Right lobe of liver (tissue), 6 donors: ENCODE results near the gene IDS. TPM values are rescaled to one million over a fixed set of nuclear protein-coding genes. Genes with fewer than 3 reads are reported as not detected.

Source experiments
- ATAC-seq, 4 donors: fragments of 200-7000 bp; cut with Tn5 transposase; one replicate each; pipeline ENCODE4 v1.9.1; 2020; ENCODE audit warnings: mild to moderate bottlenecking in 4 of 4, moderate library complexity in 4 of 4
- DNase-seq, 3 donors: peaks; one replicate each; pipeline ENCODE4 v3.0.0-alpha.2; 2020
- H3K27ac ChIP-seq, 3 donors: fragments of 200-600 bp; one replicate each; pipeline ENCODE4 v1.8.0; 2022
- H3K27me3 ChIP-seq, 2 donors: fragments of 200-600 bp; one replicate each; pipeline ENCODE4 v1.8.0; 2022
- H3K36me3 ChIP-seq, 4 donors: fragments of 200-600 bp; sonication (generic) in 1 of 4; one replicate each; pipeline versions ENCODE4 v1.5.1 to v1.8.0; 2017 to 2022; ENCODE audit warnings: control low read depth in 1 of 4
- H3K4me1 ChIP-seq, 4 donors: fragments of 200-600 bp; sonication (generic) in 1 of 4; one replicate each; pipeline versions ENCODE4 v1.5.1 to v1.8.0; 2017 to 2022; ENCODE audit warnings: control low read depth in 1 of 4
- H3K4me3 ChIP-seq, 3 donors: fragments of 200-600 bp; one replicate each; pipeline ENCODE4 v1.8.0; 2022
- H3K9me3 ChIP-seq, 4 donors: fragments of 200-600 bp; sonication (generic) in 1 of 4; one replicate each; pipeline versions ENCODE4 v1.5.1 to v1.8.0; 2017 to 2022; ENCODE audit warnings: control low read depth in 1 of 4
- CTCF ChIP-seq, 4 donors: fragments of 200-600 bp in 3 of 4; fragments of 450-650 bp in 1 of 4; IDR thresholded peaks; one replicate each; pipeline versions ENCODE4 v1.5.1 to v1.8.0; 2016 to 2022; ENCODE audit warnings: antibody characterized with exemption in 4 of 4, mild to moderate bottlenecking in 2 of 4
- POLR2A ChIP-seq: fragments of 450-650 bp; IDR thresholded peaks from one replicate; pipeline ENCODE4 v1.6.1; 2017; ENCODE audit warnings: antibody characterized with exemption, mild to moderate bottlenecking
- WGBS: methylation state at CpG from one replicate; pipeline ENCODE4 v1.1.6; 2018; ENCODE audit warnings: low coverage, low lambda C conversion rate; ENCODE audit not compliant: insufficient coverage; ENCODE audit errors: missing lambda C conversion rate; 5-methylcytosine and 5-hydroxymethylcytosine counted together
- intact Hi-C, 2 donors: fragments of 100-400 bp; cut with DNase I; formaldehyde crosslinking; loops; one replicate each; pipeline versions ENCODE4 v1.11.2 to v1.14.1; 2022
- total RNA-seq, 6 experiments: library from RNA; depleted of rRNA in 2 of 6; stranded (reverse); fragments of >200 nt in 2 of 6; fragmentation: NEBNext Ultra II Directional in 3 of 6; extraction: Animal tissue kit (Norgen Biotek cat#: 25700) in 3 of 6; gene quantifications; one replicate each; pipeline versions ENCODE4 v1.1.0 to v1.2.4, GENCODE V29; 2016 to 2023
- donor health status: DM: no; HTN: yes; CAD: no.
- donor health status: DM: no; HTN: no; CAD: no.
- donor health status: DM: no; HTN: no; CAD: no.
- donor health status: DM: no; HTN: yes; CAD: no.
- donor health status: DM: no; HTN: yes; CAD: no.

Gene IDS
- total RNA-seq, 6 experiments from 2014 or later: 12.7 to 27.3 (median 20.0) TPM

DNA sequence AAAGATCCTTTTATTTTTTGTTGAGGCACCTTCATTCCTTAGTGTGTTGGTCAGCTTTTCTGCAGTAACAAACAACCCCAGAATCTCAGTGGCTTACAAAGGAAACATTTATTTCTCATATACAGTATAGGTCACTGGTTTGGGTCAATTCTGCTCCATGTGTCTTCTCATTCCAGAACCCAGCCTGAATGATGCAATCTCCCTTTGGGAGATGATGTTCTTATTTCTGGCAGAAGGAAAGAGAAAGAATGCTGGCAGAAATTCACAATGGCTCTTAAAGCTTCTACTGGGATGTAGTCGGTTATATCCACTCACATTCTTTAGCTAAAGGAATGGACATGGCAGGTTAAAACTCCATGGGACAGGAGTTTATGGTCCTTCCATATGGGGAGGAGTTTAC lies 42.3 kb downstream of the IDS start:
- WGBS: 60% methylated on average over 1 of the region's 1 CpG
- intact Hi-C loops: no loop called here
- H3K27ac ChIP-seq: no peak overlapping the region
- DNase-seq (no peak), ATAC-seq (no peak)
- H3K4me3 ChIP-seq: no peak overlapping the region
- no peaks in the 10 kb centered on the region for H3K27me3 ChIP-seq
- H3K9me3 ChIP-seq: no peaks in the 10 kb centered on the region
- TF ChIP-seq POLR2A (no peak), CTCF (IDR thresholded peaks at IDR 0.05) (no peak)
- no peaks in the 10 kb centered on the region for H3K36me3 ChIP-seq
- H3K4me1 ChIP-seq: no peaks in the 10 kb centered on the region

- intact Hi-C loops: no loop called here
Measured at GRCh38 chrX:149461746-149462145, 43.4 kb downstream of the IDS start.

GRCh38 chrX:149458586-149458985 lies 46.5 kb downstream of the IDS start:
- no peak for TF ChIP-seq CTCF (IDR thresholded peaks at IDR 0.05)
- no peaks in the 10 kb centered on the region for H3K9me3 ChIP-seq
- DNase-seq (no peak), ATAC-seq (no peak)
- H3K4me1 ChIP-seq: no peaks in the 10 kb centered on the region
- no peaks in the 10 kb centered on the region for H3K36me3 ChIP-seq
- H3K27me3 ChIP-seq: no peaks in the 10 kb centered on the region
- intact Hi-C loops: no loop called here
- no peak overlapping the region for H3K4me3 ChIP-seq
- H3K27ac ChIP-seq: no peak overlapping the region

More at GRCh38 chrX:149461746-149462145, 43.4 kb downstream of the IDS start:
- H3K4me1 ChIP-seq: no peaks in the 10 kb centered on the region
- no peak overlapping the region for H3K27ac ChIP-seq
- H3K4me3 ChIP-seq: no peak overlapping the region
- no peaks in the 10 kb centered on the region for H3K36me3 ChIP-seq
- DNase-seq: no peak
- no peaks in the 10 kb centered on the region for H3K27me3 ChIP-seq
- TF ChIP-seq CTCF (IDR thresholded peaks at IDR 0.05) (no peak), POLR2A (no peak)
- 27% methylated on average over 3 of the region's 3 CpGs for WGBS
- no peak for ATAC-seq
- no peaks in the 10 kb centered on the region for H3K9me3 ChIP-seq

GRCh38 chrX:149456476-149457245 lies 48.4 kb downstream of the IDS start:
- no peak for TF ChIP-seq CTCF (IDR thresholded peaks at IDR 0.05)
- TF ChIP-seq POLR2A: no peak
- ATAC-seq (no peak), DNase-seq (no peak)
- H3K27me3 ChIP-seq: no peaks in the 10 kb centered on the region
- H3K27ac ChIP-seq: no peak overlapping the region
- H3K4me1 ChIP-seq: no peaks in the 10 kb centered on the region
- no peaks in the 10 kb centered on the region for H3K9me3 ChIP-seq
- intact Hi-C loops: no loop called here
- H3K36me3 ChIP-seq: no peaks in the 10 kb centered on the region
- whole genome bisulfite sequencing: 34% methylated on average over 9 of the region's 9 CpGs
- no peak overlapping the region for H3K4me3 ChIP-seq

DNA sequence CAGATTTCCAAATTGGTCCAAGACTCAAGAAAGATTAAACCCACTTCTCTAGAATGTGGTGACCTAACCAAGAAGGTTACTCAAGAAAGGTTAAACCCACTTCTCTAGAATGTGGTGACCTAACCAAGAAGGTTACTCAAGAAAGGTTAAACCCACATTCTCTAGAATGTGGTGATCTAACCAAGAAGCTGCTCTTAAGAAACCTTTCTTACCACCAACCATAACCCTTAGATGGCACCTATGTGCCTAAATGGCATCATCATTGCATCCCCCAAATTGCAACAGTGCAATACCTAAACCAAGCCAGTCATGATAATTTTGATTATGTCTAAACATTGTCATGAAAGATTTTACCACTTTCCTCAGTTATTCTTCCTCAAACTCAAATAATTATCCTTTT lies 49.2 kb downstream of the IDS start:
- no peak overlapping the region for H3K4me3 ChIP-seq
- intact Hi-C loops: no loop called here
- no peak overlapping the region for H3K27ac ChIP-seq
- H3K27me3 ChIP-seq: no peaks in the 10 kb centered on the region
- DNase-seq (no peak), ATAC-seq (no peak)
- TF ChIP-seq POLR2A: no peak
- TF ChIP-seq CTCF (IDR thresholded peaks at IDR 0.05): no peak
- H3K36me3 ChIP-seq: no peaks in the 10 kb centered on the region
- H3K4me1 ChIP-seq: no peaks in the 10 kb centered on the region
- no peaks in the 10 kb centered on the region for H3K9me3 ChIP-seq
